GM20000 (cell line): ENCODE results near the gene AUNIP.

ENCODE experiments used
- DNase-seq: peaks from one replicate; pipeline ENCODE4 v3.0.0; 2012; ENCODE audit warnings: low spot score
- TF ChIP-seq, protein P1 (sequence below): IDR thresholded peaks from 2 replicates; pipeline ENCODE4 v1.5.1; 2012; ENCODE audit warnings: mild to moderate bottlenecking, control low read depth; ENCODE audit errors: extremely low read depth, missing control alignments

AUNIP gene

GRCh38 chr1:25904943-25905679 is 45.9 kb upstream of the AUNIP start:
- DNase-seq = peak; percentile 97
- TF ChIP-seq, protein P1, sequence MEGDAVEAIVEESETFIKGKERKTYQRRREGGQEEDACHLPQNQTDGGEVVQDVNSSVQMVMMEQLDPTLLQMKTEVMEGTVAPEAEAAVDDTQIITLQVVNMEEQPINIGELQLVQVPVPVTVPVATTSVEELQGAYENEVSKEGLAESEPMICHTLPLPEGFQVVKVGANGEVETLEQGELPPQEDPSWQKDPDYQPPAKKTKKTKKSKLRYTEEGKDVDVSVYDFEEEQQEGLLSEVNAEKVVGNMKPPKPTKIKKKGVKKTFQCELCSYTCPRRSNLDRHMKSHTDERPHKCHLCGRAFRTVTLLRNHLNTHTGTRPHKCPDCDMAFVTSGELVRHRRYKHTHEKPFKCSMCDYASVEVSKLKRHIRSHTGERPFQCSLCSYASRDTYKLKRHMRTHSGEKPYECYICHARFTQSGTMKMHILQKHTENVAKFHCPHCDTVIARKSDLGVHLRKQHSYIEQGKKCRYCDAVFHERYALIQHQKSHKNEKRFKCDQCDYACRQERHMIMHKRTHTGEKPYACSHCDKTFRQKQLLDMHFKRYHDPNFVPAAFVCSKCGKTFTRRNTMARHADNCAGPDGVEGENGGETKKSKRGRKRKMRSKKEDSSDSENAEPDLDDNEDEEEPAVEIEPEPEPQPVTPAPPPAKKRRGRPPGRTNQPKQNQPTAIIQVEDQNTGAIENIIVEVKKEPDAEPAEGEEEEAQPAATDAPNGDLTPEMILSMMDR = no peak

DNA sequence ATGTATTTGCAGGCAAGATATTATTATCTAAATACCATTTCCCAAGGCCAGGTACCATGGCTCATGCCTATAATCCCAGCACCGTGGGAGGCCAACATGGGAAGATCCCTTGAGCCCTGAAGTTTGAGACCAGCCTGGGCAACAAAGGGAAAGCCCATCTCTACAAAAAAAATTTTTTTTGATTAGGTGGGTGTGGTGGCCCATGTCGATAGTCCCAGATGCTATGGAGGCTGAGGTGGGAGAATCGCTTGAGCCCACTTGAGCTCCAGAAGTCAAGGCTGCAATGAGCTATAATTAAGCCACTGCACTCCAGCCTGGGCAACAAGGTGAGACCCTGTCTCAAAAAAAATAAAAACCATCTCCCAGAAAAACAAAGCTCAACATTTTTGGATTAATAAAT is 44.7 kb upstream of the AUNIP start:
- TF ChIP-seq, protein P1 = no peak

GRCh38 chr1:25902462-25902861 is 43.2 kb upstream of the AUNIP start:
- DNase-seq = no peak
- TF ChIP-seq, protein P1 = no peak

More for the DNA sequence above, 44.7 kb upstream of the AUNIP start:
- DNase-seq = no peak

DNA sequence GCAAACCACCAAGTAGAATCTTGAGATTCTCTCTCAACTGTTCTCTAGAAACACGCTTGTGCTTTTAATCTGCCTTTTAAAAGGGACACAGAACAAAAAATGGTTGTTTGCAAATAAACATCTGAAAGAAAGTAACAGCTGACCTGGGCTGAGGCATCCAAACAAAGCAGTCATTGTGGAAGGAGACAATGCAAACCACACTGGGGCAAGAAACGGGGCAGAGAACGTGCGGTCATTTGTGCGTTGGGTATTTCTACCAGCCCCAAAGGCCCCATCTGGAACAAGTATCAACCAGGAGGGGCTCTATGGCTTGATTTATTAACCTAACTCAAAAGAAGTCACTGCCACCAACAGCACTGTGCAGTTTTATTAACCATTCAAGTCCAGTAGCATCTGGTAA is 41.0 kb upstream of the AUNIP start:
- TF ChIP-seq, protein P1 = no peak
- DNase-seq = no peak

DNA sequence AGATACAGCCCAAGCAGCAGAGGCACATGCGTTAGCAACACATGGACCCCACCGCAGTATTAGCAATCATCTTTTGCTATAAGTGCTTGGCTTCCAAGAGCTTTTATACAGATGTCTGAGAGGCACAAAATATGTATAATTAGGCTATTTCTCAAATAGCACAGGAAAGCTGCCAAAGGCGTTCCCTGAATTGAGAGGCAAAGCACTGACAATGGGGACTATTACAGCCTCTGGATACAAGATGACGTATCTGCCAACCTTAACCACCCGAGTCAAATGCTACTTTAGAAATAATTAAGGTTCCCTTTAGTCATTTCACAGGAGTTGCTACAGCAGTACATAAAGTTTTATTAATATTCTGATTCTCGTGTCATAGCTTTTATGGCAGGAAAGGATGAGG is 40.5 kb upstream of the AUNIP start:
- no peak for DNase-seq
- TF ChIP-seq, protein P1 = no peak

- TF ChIP-seq, protein P1 = no peak
- no peak for DNase-seq
Measured at GRCh38 chr1:25898223-25899015, 39.2 kb upstream of the AUNIP start.

- TF ChIP-seq, protein P1 = no peak
- DNase-seq = no peak
Measured at GRCh38 chr1:25897754-25898153, 38.5 kb upstream of the AUNIP start.
